Mesenchymal stem cell (in vitro differentiated cells and primary cell): ENCODE measurements around the gene ADIRF.

ENCODE experiments used
- DNase-seq: peaks from one replicate; pipeline ENCODE4 v3.0.0-alpha.2; 2013
- H2AFZ ChIP-seq: one replicate; pipeline ENCODE4 v1.6.1; 2013; ENCODE audit warnings: low read depth, mild to moderate bottlenecking, control low read depth, inconsistent platforms, low read length, moderate library complexity
- H2AK5ac ChIP-seq: 2 replicates; pipeline ENCODE4 v1.6.1; 2013; ENCODE audit warnings: low read length, moderate library complexity, mild to moderate bottlenecking, inconsistent platforms; ENCODE audit not compliant: severe bottlenecking
- H2BK120ac ChIP-seq: one replicate; pipeline ENCODE4 v1.6.1; 2013; ENCODE audit warnings: low read depth, mild to moderate bottlenecking, inconsistent platforms, low read length, moderate library complexity
- H2BK12ac ChIP-seq, 2 experiments: one replicate each; pipeline ENCODE4 v1.6.1; 2013; ENCODE audit warnings: inconsistent platforms in 2 of 2, low read length in 2 of 2, mild to moderate bottlenecking in 2 of 2, moderate library complexity in 2 of 2, control low read depth in 1 of 2
- H2BK15ac ChIP-seq: one replicate; pipeline ENCODE4 v1.6.1; 2013; ENCODE audit warnings: mild to moderate bottlenecking, low read depth, inconsistent platforms; ENCODE audit not compliant: poor library complexity, severe bottlenecking
- H2BK5ac ChIP-seq: 2 replicates; pipeline ENCODE4 v1.6.1; 2013; ENCODE audit warnings: low read depth, mild to moderate bottlenecking, low read length, control low read depth, inconsistent platforms; ENCODE audit not compliant: poor library complexity, severe bottlenecking
- H3K14ac ChIP-seq, 2 experiments: one replicate each; pipeline ENCODE4 v1.6.1; 2013; ENCODE audit warnings: inconsistent platforms in 2 of 2, low read length in 2 of 2, control low read depth in 1 of 2, mild to moderate bottlenecking in 1 of 2, moderate library complexity in 1 of 2
- H3K18ac ChIP-seq, 2 experiments: one replicate each; pipeline ENCODE4 v1.6.1; 2013; ENCODE audit warnings: inconsistent platforms in 2 of 2, low read length in 2 of 2, control low read depth in 1 of 2, low read depth in 1 of 2, mild to moderate bottlenecking in 1 of 2
- H3K23ac ChIP-seq, 2 experiments: one replicate each; pipeline ENCODE4 v1.6.1; 2013; ENCODE audit warnings: inconsistent platforms in 2 of 2, low read length in 2 of 2, mild to moderate bottlenecking in 2 of 2, moderate library complexity in 2 of 2, control low read depth in 1 of 2
- H3K27ac ChIP-seq: 2 replicates; pipeline ENCODE4 v1.5.1; 2013; ENCODE audit warnings: mild to moderate bottlenecking, moderate library complexity, low read length, control low read depth, inconsistent platforms; ENCODE audit not compliant: poor library complexity, severe bottlenecking
- H3K27me3 ChIP-seq, 2 experiments: 2 replicates each; pipeline versions ENCODE4 v1.6.1 to v1.7.0; 2013; ENCODE audit warnings: low read length in 2 of 2, mild to moderate bottlenecking in 2 of 2, moderate library complexity in 2 of 2, control low read depth in 1 of 2, inconsistent platforms in 1 of 2; ENCODE audit not compliant: control insufficient read depth in 1 of 2, insufficient read depth in 1 of 2
- H3K36me3 ChIP-seq, 2 experiments: 2 replicates each; pipeline versions ENCODE4 v1.6.1 to v1.7.0; 2013; ENCODE audit warnings: low read length in 2 of 2, control low read depth in 1 of 2, inconsistent platforms in 1 of 2, low read depth in 1 of 2, mild to moderate bottlenecking in 1 of 2; ENCODE audit not compliant: insufficient read depth in 2 of 2, control insufficient read depth in 1 of 2
- H3K4ac ChIP-seq, 2 experiments: one replicate each; pipeline ENCODE4 v1.6.1; 2013; ENCODE audit warnings: inconsistent platforms in 2 of 2, low read length in 2 of 2, mild to moderate bottlenecking in 2 of 2, moderate library complexity in 2 of 2, control low read depth in 1 of 2, low read depth in 1 of 2
- H3K4me1 ChIP-seq: 2 replicates; pipeline ENCODE4 v1.6.1; 2013; ENCODE audit warnings: low read depth, low read length, control low read depth; ENCODE audit not compliant: control insufficient read depth, insufficient read depth
- H3K4me2 ChIP-seq: 2 replicates; pipeline ENCODE4 v1.6.1; 2013; ENCODE audit warnings: low read length, mild to moderate bottlenecking, inconsistent platforms; ENCODE audit not compliant: poor library complexity, severe bottlenecking
- H3K4me3 ChIP-seq, 2 experiments: 2 replicates each; pipeline versions ENCODE4 v1.5.1 to v1.7.0; 2013; ENCODE audit warnings: low read length in 2 of 2, mild to moderate bottlenecking in 2 of 2, control low read depth in 1 of 2, low read depth in 1 of 2; ENCODE audit not compliant: insufficient read depth in 1 of 2
- H3K79me1 ChIP-seq: replicated peaks from 2 replicates; pipeline ENCODE4 v1.6.1; 2013; ENCODE audit warnings: mild to moderate bottlenecking, control low read depth, low read length, inconsistent platforms; ENCODE audit not compliant: poor library complexity, severe bottlenecking
- H3K9ac ChIP-seq: 2 replicates; pipeline ENCODE4 v1.7.0; 2013; ENCODE audit warnings: mild to moderate bottlenecking, low read length, moderate library complexity
- H3K9me3 ChIP-seq: 2 replicates; pipeline ENCODE4 v1.7.0; 2013; ENCODE audit warnings: mild to moderate bottlenecking, low read length; ENCODE audit not compliant: control insufficient read depth
- H4K8ac ChIP-seq: one replicate; pipeline ENCODE4 v1.6.1; 2013; ENCODE audit warnings: inconsistent platforms, mild to moderate bottlenecking, low read length, moderate library complexity
- H4K91ac ChIP-seq: one replicate; pipeline ENCODE4 v1.6.1; 2013; ENCODE audit warnings: mild to moderate bottlenecking, low read length, inconsistent platforms
- WGBS: methylation state at CpG from one replicate; pipeline ENCODE4 v1.1.7; 2013; ENCODE audit warnings: mixed read lengths; 5-methylcytosine and 5-hydroxymethylcytosine counted together

ADIRF gene

GRCh38 chr10:86941991-86942421 lies 26.3 kb upstream of the ADIRF start:
- Histone ChIP-seq H2BK5ac (no peak overlapping the region), H3K36me3 (peaks cover 0 to 4% of the 10 kb centered on the region in 2 experiments), H3K9ac (no peak overlapping the region), H3K4me1 (peaks cover 7% of the 10 kb centered on the region), H3K27ac (no peak overlapping the region), H2AFZ (no peak overlapping the region), H2BK15ac (no peak overlapping the region), H3K79me1 (no peaks in the 10 kb centered on the region), H3K27me3 (peaks cover 0 to 6% of the 10 kb centered on the region in 2 experiments), H3K4me2 (no peak overlapping the region), H3K18ac (no peak overlapping the region), H2BK120ac (no peak overlapping the region), H3K9me3 (no peaks in the 10 kb centered on the region), H4K91ac (no peak overlapping the region), H3K23ac (no peak overlapping the region), H3K4me3 (no peak overlapping the region), H4K8ac (no peak overlapping the region), H2AK5ac (no peak overlapping the region), H2BK12ac (no peak overlapping the region), H3K14ac (no peak overlapping the region), H3K4ac (no peak overlapping the region)
- no peak for DNase-seq
- WGBS, result 94% methylated on average over 14 of the region's 14 CpGs

DNA sequence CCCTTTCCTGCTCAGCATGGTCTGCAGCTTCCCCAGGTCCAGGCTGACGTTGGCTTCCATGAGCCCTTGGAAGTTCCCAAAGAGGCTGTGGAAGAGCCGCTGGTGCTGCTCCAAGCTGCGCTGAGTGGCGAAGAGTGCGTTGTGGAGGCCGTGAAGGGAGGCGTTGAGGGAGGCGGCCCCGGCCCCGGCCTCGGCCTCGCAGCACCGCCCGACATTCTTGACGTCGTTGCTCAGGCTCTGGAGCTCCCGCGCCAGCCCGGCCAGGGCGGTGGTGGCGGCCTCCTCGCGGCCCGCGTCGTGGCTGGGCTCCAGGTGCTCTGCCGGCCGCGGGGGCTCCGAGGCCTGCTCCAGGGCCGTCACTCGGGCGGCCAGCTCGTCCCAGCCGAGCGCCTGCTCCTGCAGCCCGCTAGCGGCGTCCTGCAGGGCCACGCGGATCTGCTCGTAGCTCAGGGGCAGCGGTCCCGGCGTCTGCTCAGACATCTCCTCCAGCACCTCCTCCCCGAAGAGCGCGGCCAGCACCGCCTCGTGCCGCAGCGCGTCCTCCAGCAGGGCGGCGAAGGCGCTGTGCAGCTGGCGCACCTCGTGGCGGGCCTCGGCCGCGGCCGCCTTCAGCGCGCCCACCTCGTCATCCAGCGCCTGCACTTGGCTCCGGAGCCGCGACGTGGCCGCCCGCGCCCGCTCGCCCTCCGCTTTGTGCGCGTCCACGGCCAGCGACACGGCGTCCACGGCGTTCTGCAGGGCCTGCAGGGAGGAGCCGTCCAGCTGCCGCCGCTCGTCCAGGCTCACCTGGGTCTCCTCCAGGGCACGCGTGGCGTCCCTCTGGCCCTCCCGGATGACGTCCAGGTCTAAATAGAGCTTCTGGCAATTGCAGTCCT lies 25.6 kb upstream of the ADIRF start:
- H2BK5ac ChIP-seq, result no peak overlapping the region
- peak overlapping the region; percentile 48 for H4K91ac ChIP-seq
- H2BK120ac ChIP-seq, result no peak overlapping the region
- H3K9ac ChIP-seq, result no peak overlapping the region
- H3K4me1 ChIP-seq, result peaks cover 7% of the 10 kb centered on the region
- H3K9me3 ChIP-seq, result no peaks in the 10 kb centered on the region
- H3K79me1 ChIP-seq, result no peaks in the 10 kb centered on the region
- H4K8ac ChIP-seq, result no peak overlapping the region
- no peak overlapping the region for H2AK5ac ChIP-seq
- H3K14ac ChIP-seq, result no peak overlapping the region
- H3K27ac ChIP-seq, result no peak overlapping the region
- H2BK15ac ChIP-seq, result no peak overlapping the region
- H3K23ac ChIP-seq, result no peak overlapping the region
- 95% methylated on average over 83 of the region's 94 CpGs for WGBS
- no peak overlapping the region for H2BK12ac ChIP-seq
- no peak overlapping the region for H3K4ac ChIP-seq
- DNase-seq, result no peak
- H3K4me3 ChIP-seq, result no peak overlapping the region
- H3K18ac ChIP-seq, result no peak overlapping the region
- H3K36me3 ChIP-seq, result peaks cover 0 to 4% of the 10 kb centered on the region in 2 experiments
- H3K27me3 ChIP-seq, result peaks cover 0 to 8% of the 10 kb centered on the region in 2 experiments
- no peak overlapping the region for H3K4me2 ChIP-seq
- no peak overlapping the region for H2AFZ ChIP-seq

DNA sequence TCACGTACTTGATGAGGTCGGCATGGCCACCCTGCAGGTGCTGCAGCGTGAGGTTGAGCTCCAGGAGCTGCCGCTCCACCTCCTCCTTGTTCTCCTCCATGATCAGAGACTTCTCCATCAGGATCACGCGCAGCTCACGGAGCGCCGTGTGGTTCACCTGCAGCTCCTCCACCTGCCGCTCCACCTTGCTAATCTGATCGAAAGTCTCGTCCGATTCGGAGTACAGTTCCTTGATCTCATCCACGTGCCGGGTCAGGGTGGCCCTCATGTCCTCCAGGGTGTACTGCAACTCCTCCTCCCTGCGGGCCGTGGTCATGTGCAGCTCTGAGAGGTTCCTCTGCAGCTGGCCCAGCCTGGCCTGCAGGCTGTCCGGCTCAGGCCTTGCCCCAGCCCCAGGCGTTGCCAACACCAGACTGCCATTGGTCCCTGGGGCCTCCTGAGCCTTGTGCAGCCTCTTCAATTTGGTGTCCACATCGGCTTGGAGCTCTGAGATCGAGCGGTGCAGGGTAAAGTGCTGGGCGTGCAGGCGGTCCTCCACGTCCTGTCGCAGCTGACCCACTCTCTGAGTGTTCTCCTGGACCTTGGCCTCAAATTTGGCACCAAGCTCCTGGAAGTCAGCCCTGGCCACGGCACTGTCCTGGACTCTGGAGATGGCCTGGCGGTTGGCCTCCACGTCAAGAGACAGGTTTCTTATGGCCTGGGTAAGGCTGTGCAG lies 24.8 kb upstream of the ADIRF start:
- no peak overlapping the region for H3K9ac ChIP-seq
- H3K14ac ChIP-seq, result no peak overlapping the region
- no peak overlapping the region for H2BK5ac ChIP-seq
- peaks cover 7% of the 10 kb centered on the region for H3K4me1 ChIP-seq
- no peak overlapping the region for H3K27ac ChIP-seq
- DNase-seq, result no peak
- H4K91ac ChIP-seq, result no peak overlapping the region
- H3K23ac ChIP-seq, result no peak overlapping the region
- H3K4ac ChIP-seq, result no peak overlapping the region
- H2BK15ac ChIP-seq, result no peak overlapping the region
- H3K4me2 ChIP-seq, result no peak overlapping the region
- H3K79me1 ChIP-seq, result no peaks in the 10 kb centered on the region
- H3K9me3 ChIP-seq, result no peaks in the 10 kb centered on the region
- H2BK120ac ChIP-seq, result no peak overlapping the region
- H4K8ac ChIP-seq, result no peak overlapping the region
- no peak overlapping the region for H2BK12ac ChIP-seq
- peaks cover 0 to 8% of the 10 kb centered on the region in 2 experiments for H3K27me3 ChIP-seq
- H3K4me3 ChIP-seq, result no peak overlapping the region
- 94% methylated on average over 30 of the region's 30 CpGs for WGBS
- peaks cover 0 to 4% of the 10 kb centered on the region in 2 experiments for H3K36me3 ChIP-seq
- no peak overlapping the region for H2AFZ ChIP-seq
- no peak overlapping the region for H3K18ac ChIP-seq
- H2AK5ac ChIP-seq, result no peak overlapping the region

DNA sequence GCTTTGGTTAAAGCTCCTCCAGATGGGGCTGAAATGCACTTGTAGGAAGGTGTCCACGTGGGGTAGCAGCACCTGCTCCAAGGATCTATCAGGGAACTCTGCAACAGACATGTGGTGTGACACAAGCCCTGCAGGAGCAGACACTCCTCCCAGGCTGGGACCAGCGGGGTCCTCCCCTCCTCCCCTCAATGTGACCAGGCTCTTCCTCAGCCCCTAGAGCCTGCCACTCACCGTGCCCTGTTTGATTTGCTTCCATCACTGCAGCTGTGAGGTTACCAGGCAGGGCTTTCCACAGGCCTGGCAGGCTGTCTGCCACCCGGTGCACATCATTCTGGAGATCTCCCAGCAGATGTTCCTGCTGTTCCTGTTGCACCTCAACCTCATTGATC lies 24.3 kb upstream of the ADIRF start:
- Histone ChIP-seq H3K27ac (no peak overlapping the region), H3K14ac (no peak overlapping the region), H3K79me1 (no peaks in the 10 kb centered on the region), H4K8ac (no peak overlapping the region), H2AFZ (no peak overlapping the region), H3K36me3 (peaks cover 0 to 4% of the 10 kb centered on the region in 2 experiments), H3K27me3 (peaks cover 0 to 8% of the 10 kb centered on the region in 2 experiments), H2BK15ac (no peak overlapping the region), H4K91ac (no peak overlapping the region), H2BK5ac (no peak overlapping the region), H2BK12ac (no peak overlapping the region), H3K9me3 (no peaks in the 10 kb centered on the region), H2AK5ac (no peak overlapping the region), H3K4ac (no peak overlapping the region), H3K9ac (no peak overlapping the region), H3K4me3 (no peak overlapping the region), H3K18ac (no peak overlapping the region), H2BK120ac (no peak overlapping the region), H3K23ac (no peak overlapping the region), H3K4me1 (peaks cover 7% of the 10 kb centered on the region), H3K4me2 (no peak overlapping the region)
- no peak for DNase-seq
- 78% methylated on average over 4 of the region's 4 CpGs for WGBS
